Activated T-helper 1 cell treated with anti-CD3 and anti-CD28 coated beads, Interleukin-12 subunit alpha, Interleukin-12 subunit beta, Interleukin-2, Interleukin-4 antibody, amounts not matched to agents 30 ng/mL and 10 ng/mL and 1 ng/mL, durations not matched to agents 14 hours and 24 hours and 36 hours (primary cell): ENCODE data around the gene OR9A4. TPM values are rescaled to one million over a fixed set of nuclear protein-coding genes. Genes with fewer than 3 reads are reported as not detected.

ENCODE experiments used
- DNase-seq: peaks from one replicate; pipeline ENCODE4 v3.0.0; 2021; ENCODE audit warnings: low spot score
- H3K27ac Mint-ChIP-seq: one replicate; pipeline ENCODE4 v1.8.0; 2021; ENCODE audit warnings: mild to moderate bottlenecking, mixed read lengths
- H3K27me3 Mint-ChIP-seq: one replicate; pipeline ENCODE4 v1.8.0; 2022; ENCODE audit warnings: mild to moderate bottlenecking, moderate library complexity, mixed read lengths; ENCODE audit not compliant: insufficient read depth
- H3K36me3 Mint-ChIP-seq: one replicate; pipeline ENCODE4 v1.8.0; 2021; ENCODE audit warnings: low read depth, mixed read lengths
- H3K4me1 Mint-ChIP-seq: one replicate; pipeline ENCODE4 v1.8.0; 2021; ENCODE audit warnings: low read depth, mixed read lengths
- H3K4me3 Mint-ChIP-seq: one replicate; pipeline ENCODE4 v1.8.0; 2021; ENCODE audit warnings: mild to moderate bottlenecking, moderate library complexity, mixed read lengths
- H3K9me3 Mint-ChIP-seq: one replicate; pipeline ENCODE4 v1.8.0; 2021; ENCODE audit warnings: mixed read lengths
- intact Hi-C: fragments of 100-400 bp; cut with micrococcal nuclease; formaldehyde crosslinking; loops from one replicate; pipeline ENCODE4 v1.15.1; 2024
- total RNA-seq: library from RNA; stranded (reverse); gene quantifications from 2 replicates; pipeline ENCODE4 v1.2.3, GENCODE V29; 2022

Gene OR9A4
- total RNA-seq, 1 donor from 2014 or later = not detected

DNA sequence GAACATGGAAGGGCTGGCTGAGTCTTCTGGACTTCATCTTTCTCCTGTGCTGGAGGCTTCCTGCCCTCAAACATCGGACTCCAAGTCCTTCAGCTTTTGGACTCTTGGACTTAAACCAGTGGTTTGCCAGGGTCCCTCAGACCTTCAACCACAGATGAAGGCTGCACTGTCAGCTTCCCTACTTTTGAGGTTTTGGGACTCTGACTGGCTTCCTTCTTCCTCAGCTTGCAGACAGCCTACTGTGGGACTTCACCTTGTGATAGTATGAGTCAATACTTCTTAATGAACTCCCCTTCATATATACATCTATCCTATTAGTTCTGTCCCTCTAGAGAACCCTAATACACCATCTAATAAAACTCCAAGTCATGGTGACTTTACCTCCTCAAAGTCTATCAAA, 34.6 kb downstream of the OR9A4 start:
- Mint-ChIP-seq H3K27ac (no peak overlapping the region), H3K4me1 (no peaks in the 10 kb centered on the region)
- intact Hi-C loops = no loop called here

DNA sequence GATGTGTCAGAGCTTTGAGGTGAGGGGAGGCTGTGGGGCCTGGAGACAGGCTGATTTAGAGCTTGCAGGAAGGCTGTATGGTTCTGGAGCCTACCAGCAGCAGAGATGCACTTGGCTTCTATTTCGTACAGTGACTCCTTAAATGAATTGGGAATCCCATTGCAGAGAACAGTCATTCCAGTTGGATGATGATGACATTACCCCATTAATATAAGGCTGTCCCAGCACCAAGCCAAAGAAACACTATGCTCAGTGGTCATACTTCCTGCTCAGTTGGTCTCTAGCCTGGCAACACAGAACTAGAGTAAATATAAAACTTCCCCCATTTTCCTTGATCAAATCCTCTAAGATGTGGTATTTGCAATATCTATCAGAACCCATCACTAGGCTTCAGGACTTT, 36.3 kb downstream of the OR9A4 start:
- H3K27me3 Mint-ChIP-seq = no peaks in the 10 kb centered on the region
- no peaks in the 10 kb centered on the region for H3K36me3 Mint-ChIP-seq
- intact Hi-C loops = no loop called here
- no peak for DNase-seq
- no peak overlapping the region for H3K27ac Mint-ChIP-seq
- H3K9me3 Mint-ChIP-seq = no peaks in the 10 kb centered on the region
- H3K4me1 Mint-ChIP-seq = no peaks in the 10 kb centered on the region
- no peak overlapping the region for H3K4me3 Mint-ChIP-seq

More for the DNA sequence above, 34.6 kb downstream of the OR9A4 start:
- Mint-ChIP-seq H3K9me3 (no peaks in the 10 kb centered on the region), H3K27me3 (no peaks in the 10 kb centered on the region), H3K4me3 (no peak overlapping the region), H3K36me3 (no peaks in the 10 kb centered on the region)
- DNase-seq = no peak

DNA sequence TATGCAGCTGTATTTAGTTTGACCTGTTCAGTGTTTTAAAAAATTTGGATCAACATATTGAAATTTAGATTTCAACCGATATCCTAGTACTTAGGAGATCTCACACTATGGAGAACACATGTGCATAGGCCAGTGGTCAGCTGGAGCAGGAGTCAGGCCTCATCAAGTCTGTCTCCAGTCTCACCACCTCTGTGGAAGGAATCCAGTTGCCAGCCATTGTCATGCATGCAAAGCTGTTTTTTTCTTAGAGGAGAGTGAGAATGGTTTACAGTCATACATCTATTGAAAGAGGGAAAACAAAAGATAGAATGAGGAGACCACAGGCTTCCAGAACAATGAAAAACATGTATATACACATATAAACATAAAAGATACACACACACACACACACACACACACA, 38.1 kb downstream of the OR9A4 start:
- Mint-ChIP-seq H3K36me3 (no peaks in the 10 kb centered on the region), H3K27ac (no peak overlapping the region), H3K9me3 (no peaks in the 10 kb centered on the region), H3K4me3 (no peak overlapping the region), H3K4me1 (no peaks in the 10 kb centered on the region), H3K27me3 (no peaks in the 10 kb centered on the region)
- DNase-seq = no peak
- intact Hi-C loops = no loop called here

DNA sequence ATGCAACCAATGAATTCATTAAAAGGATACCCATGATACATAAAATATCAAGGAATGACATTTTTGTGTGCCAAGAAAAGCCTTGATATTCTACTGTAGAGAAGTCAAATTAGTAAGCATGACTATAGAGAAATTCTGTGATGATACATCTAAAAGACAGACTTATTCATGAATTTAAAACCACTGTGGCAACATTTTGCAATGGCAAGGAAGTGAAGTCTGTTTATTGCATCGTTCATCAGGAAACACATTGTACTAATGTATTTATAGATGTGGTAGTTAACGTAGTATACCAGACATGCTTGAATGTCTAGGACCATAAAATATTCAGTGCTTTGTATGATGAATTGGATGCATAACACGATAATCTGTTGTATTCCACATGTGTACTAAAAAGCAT, 39.9 kb downstream of the OR9A4 start:
- Mint-ChIP-seq H3K9me3 (no peaks in the 10 kb centered on the region), H3K27ac (no peak overlapping the region), H3K36me3 (no peaks in the 10 kb centered on the region), H3K4me1 (no peaks in the 10 kb centered on the region), H3K4me3 (no peak overlapping the region), H3K27me3 (no peaks in the 10 kb centered on the region)
- intact Hi-C loops = no loop called here
- DNase-seq = no peak

DNA sequence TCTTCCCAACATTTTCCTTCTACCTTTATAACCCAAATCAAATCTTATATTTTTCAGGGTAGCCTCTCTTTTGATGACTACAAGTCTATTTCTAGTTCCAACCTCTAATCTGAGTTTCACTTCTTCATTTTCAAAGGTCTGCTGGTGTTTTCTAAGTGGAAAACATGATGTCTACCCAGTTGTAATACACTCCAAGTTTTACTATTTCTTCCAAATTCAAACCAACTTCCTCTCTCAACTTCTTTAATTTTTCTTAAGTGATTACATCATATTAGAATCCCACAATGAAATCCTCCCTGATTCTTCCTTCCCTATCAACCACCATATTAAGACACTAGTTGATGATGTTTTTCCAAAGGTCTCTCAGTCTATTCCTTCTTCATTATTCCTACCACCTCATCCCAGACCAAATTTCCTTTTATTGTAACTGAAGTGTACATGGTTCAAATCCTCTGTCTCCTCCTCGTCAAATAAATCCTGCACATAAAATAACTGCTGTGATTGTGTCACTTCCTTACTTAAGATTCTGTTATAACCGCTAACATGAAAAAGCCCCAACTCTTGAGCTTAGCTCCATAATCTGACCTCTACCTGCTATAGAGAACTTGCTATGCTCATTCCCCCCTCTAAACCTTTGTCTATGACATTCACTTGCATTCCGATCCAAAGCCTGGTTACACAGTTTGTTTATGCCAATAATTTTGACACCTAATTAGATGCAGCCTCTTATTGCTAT, 44.7 kb downstream of the OR9A4 start:
- intact Hi-C loops = no loop called here

More for the DNA sequence above, 44.7 kb downstream of the OR9A4 start:
- Mint-ChIP-seq H3K9me3 (no peaks in the 10 kb centered on the region), H3K4me1 (no peaks in the 10 kb centered on the region), H3K27me3 (no peaks in the 10 kb centered on the region), H3K4me3 (no peak overlapping the region), H3K27ac (no peak overlapping the region), H3K36me3 (no peaks in the 10 kb centered on the region)
- no peak for DNase-seq

Other genes with a start within 250 kb of the OR9A4 start
- 31.3 and 33.5 TPM in 2 replicates for gene DENND11, start 214.2 kb upstream of the OR9A4 start, total RNA-seq
- 0.10 and 0.12 TPM in 2 replicates for gene WEE2, start 208.0 kb upstream of the OR9A4 start, total RNA-seq
- 240 and 245 TPM in 2 replicates for gene SSBP1, start 178.0 kb upstream of the OR9A4 start, total RNA-seq
- 0.99 and 1.3 TPM in 2 replicates for gene TAS2R3, start 152.3 kb upstream of the OR9A4 start, total RNA-seq
- gene TAS2R4, start 139.7 kb upstream of the OR9A4 start, total RNA-seq = 0.78 and 0.86 TPM in 2 replicates
- gene TAS2R5, start 126.2 kb upstream of the OR9A4 start, total RNA-seq = 0.67 and 0.98 TPM in 2 replicates
- not detected in 2 replicates for gene PRSS37, start 74.9 kb upstream of the OR9A4 start, total RNA-seq
- gene CLEC5A, start 30.6 kb downstream of the OR9A4 start, total RNA-seq = not detected in 2 replicates
- gene TAS2R38, start 57.4 kb downstream of the OR9A4 start, total RNA-seq = not detected in 2 replicates
- not detected in 2 replicates for gene MGAM, start 79.5 kb downstream of the OR9A4 start, total RNA-seq
- not detected in 2 replicates for gene MGAM2, start 195.3 kb downstream of the OR9A4 start, total RNA-seq